Ovary (tissue), 9 donors: ENCODE data around the gene SRGAP3. TPM values are rescaled to one million over a fixed set of nuclear protein-coding genes. Genes with fewer than 3 reads are reported as not detected.

Experiments
- DNase-seq, 5 donors: peaks; one replicate each; pipeline ENCODE4 v3.0.0-alpha.2; 2019 to 2020
- H3K27ac ChIP-seq, 2 donors: fragments of 200-600 bp; one replicate each; pipeline versions ENCODE4 v1.5.1 to v1.8.0; 2019 to 2022
- H3K27me3 ChIP-seq: fragments of 200-600 bp; one replicate; pipeline ENCODE4 v1.8.0; 2022
- H3K36me3 ChIP-seq: fragments of 200-600 bp; sonication (generic); one replicate; pipeline ENCODE4 v1.5.1; 2019
- H3K4me1 ChIP-seq: one replicate; pipeline ENCODE4 v1.8.1; 2013; ENCODE audit warnings: mild to moderate bottlenecking, moderate library complexity; ENCODE audit not compliant: insufficient read depth
- H3K4me3 ChIP-seq: fragments of 200-600 bp; sonication (generic); one replicate; pipeline ENCODE4 v1.5.1; 2017
- H3K9me3 ChIP-seq, 2 donors: fragments of 200-600 bp in 1 of 2; sonication (generic) in 1 of 2; one replicate each; pipeline versions ENCODE4 v1.5.1 to v1.8.1; 2013 to 2019; ENCODE audit warnings: mild to moderate bottlenecking in 1 of 2, moderate library complexity in 1 of 2
- EP300 ChIP-seq: sonication (generic); formaldehyde crosslinking; IDR thresholded peaks from one replicate; pipeline ENCODE4 v1.6.1; 2017; ENCODE audit warnings: antibody characterized with exemption
- POLR2A ChIP-seq: fragments of 450-650 bp; IDR thresholded peaks from one replicate; pipeline ENCODE4 v1.6.1; 2017; ENCODE audit warnings: antibody characterized with exemption, mild to moderate bottlenecking, moderate library complexity
- WGBS, 3 donors: extraction: QIAGEN DNeasy Blood & Tissue Kit in 1 of 3; methylation state at CpG; one replicate each; pipeline versions ENCODE4 v1.1.5 to v1.1.7; 2013 to 2017; 5-methylcytosine and 5-hydroxymethylcytosine counted together
- intact Hi-C, 4 donors: fragments of 100-400 bp; cut with DNase I; formaldehyde crosslinking; loops; one replicate each; pipeline versions ENCODE4 v1.11.0 to v1.15.1; 2022 to 2023
- polyA plus RNA-seq, 2 donors: library from polyadenylated mRNA; stranded (reverse); fragments of 200-250 nt in 1 of 2; fragments of 350-450 nt in 1 of 2; fragmentation: Illumina TruSeq in 1 of 2; extraction: RNeasy Lipid Tissue Mini Kit (QIAGEN cat#74804) in 1 of 2; gene quantifications; one replicate each; pipeline ENCODE4 v1.2.3, GENCODE V29; 2013 to 2014
- total RNA-seq, 7 donors: library from RNA; depleted of rRNA in 2 of 7; stranded (reverse); fragments of >200 nt in 2 of 7; fragmentation: NEBNext Ultra II Directional in 3 of 7; extraction: Animal tissue kit (Norgen Biotek cat#: 25700) in 3 of 7; gene quantifications; one replicate each; pipeline versions ENCODE4 v1.1.0 to v1.2.4, GENCODE V29; 2016 to 2023
- TF ChIP-seq, protein P1 (sequence below), 3 donors: fragments of 450-650 bp in 2 of 3; fragments of 200-600 bp in 1 of 3; IDR thresholded peaks; one replicate each; pipeline versions ENCODE4 v1.5.1 to v1.8.0; 2016 to 2022; ENCODE audit warnings: antibody characterized with exemption in 3 of 3, mild to moderate bottlenecking in 1 of 3
- donor health status: DM: no; HTN: no; CAD: no; lungs with moderate emphysema.
- donor health status: DM: no; HTN: no; CAD: no.
- donor health status: Bipolar disorder and iron deficiency.
- donor health status: DM: yes; HTN: yes; CAD: no.
- donor health status: DM: no; HTN: no; CAD: no.
- donor health status: DM: yes; HTN: yes; CAD: no.

Gene SRGAP3
- total and polyA plus RNA-seq, 9 donors = 2.1 to 36.8 (median 13.1) TPM

DNA sequence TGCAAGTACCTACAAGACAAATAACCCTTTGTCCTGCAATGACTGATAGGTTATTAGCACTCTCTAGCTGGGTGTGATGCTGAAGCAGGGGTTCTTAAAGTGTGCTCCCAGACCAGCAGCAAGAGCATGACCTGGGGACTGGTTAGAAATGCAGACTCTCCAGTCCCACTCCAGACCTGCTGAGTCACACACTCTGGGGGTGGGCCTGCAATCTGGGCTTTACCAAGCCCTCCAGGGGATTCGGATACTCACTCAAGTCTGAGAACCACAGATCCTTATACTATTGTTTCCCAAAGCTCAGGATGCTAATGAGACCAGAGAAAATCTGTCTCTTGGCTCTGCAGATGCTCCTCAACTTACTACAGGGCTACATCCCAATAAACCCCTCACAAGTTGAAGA is 144.0 kb downstream of the SRGAP3 start:
- TF ChIP-seq POLR2A (no peak), EP300 (no peak)
- TF ChIP-seq, protein P1, sequence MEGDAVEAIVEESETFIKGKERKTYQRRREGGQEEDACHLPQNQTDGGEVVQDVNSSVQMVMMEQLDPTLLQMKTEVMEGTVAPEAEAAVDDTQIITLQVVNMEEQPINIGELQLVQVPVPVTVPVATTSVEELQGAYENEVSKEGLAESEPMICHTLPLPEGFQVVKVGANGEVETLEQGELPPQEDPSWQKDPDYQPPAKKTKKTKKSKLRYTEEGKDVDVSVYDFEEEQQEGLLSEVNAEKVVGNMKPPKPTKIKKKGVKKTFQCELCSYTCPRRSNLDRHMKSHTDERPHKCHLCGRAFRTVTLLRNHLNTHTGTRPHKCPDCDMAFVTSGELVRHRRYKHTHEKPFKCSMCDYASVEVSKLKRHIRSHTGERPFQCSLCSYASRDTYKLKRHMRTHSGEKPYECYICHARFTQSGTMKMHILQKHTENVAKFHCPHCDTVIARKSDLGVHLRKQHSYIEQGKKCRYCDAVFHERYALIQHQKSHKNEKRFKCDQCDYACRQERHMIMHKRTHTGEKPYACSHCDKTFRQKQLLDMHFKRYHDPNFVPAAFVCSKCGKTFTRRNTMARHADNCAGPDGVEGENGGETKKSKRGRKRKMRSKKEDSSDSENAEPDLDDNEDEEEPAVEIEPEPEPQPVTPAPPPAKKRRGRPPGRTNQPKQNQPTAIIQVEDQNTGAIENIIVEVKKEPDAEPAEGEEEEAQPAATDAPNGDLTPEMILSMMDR (IDR thresholded peaks at IDR 0.05) = no peak
- no peak overlapping the region for H3K4me3 ChIP-seq
- DNase-seq = no peak
- intact Hi-C loops = no loop called here
- no peaks in the 10 kb centered on the region for H3K9me3 ChIP-seq
- H3K36me3 ChIP-seq = no peaks in the 10 kb centered on the region
- no peaks in the 10 kb centered on the region for H3K4me1 ChIP-seq
- no peak overlapping the region for H3K27ac ChIP-seq
- no peaks in the 10 kb centered on the region for H3K27me3 ChIP-seq
- WGBS, 3 donors = 60 to 67% (median 61%) methylated on average over 1 of the region's 1 CpG

DNA sequence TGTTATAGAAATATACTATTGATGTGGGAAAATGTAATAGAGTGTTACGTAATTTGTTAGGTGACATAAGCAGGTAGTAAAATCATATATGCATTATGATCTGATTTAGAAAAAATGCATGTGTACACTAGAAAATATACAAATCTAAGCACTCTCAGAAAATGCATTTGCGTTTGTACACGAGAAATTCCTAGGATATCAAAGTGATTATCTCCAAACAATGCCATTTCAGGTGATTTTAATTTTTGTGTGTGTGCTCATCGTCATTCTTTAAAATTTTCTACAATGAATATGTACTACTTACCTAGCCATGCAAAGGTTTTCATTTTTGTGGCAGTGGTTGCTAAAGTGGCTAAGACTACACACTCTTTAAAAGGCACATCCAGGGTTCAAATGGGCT is 145.3 kb downstream of the SRGAP3 start:
- H3K36me3 ChIP-seq = no peaks in the 10 kb centered on the region
- 94 to 99% (median 98%) methylated on average over 4 of the region's 4 CpGs for WGBS, 3 donors
- H3K27me3 ChIP-seq = no peaks in the 10 kb centered on the region
- H3K4me3 ChIP-seq = no peak overlapping the region
- H3K9me3 ChIP-seq = no peaks in the 10 kb centered on the region
- H3K27ac ChIP-seq = no peak overlapping the region
- TF ChIP-seq, protein P1 (IDR thresholded peaks at IDR 0.05) = no peak
- no peak for TF ChIP-seq EP300
- TF ChIP-seq POLR2A = no peak
- DNase-seq = no peak
- H3K4me1 ChIP-seq = no peaks in the 10 kb centered on the region
- intact Hi-C loops = no loop called here

DNA sequence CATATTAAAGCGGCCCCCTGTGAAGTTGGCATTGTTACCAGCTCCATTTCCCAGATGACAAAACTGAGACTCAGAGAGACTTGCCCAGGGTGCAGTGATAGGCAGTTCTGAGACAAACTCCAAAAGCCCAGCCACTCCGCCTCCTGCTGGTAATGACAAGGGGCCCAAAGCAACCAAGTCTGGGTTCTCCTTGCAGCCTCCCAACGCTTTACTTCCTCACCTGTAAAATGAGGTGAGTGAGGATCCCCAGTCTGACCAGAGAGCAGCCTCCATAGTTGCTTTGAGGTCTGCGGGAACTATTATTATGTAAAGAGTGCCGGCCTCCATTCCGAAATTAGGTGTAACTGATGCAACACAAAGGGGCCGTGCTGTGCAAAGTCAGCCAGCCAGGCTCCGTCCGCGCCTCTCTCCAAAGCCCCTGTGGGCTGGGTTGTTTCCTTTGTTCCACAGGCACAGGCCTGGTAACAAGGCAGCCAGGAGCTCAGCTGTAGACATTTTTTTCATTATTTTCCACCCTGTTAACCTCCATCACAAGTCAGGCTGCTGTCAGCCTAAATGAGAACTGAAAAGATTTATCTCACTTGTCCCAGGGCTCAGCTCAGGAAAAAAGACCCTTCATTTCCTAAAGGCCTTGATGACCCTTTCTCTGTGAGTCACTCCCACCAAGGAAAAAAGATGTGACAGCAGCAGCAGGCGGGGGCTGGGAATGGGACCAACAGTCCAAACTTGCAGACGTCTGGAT is 147.0 kb downstream of the SRGAP3 start:
- no peak overlapping the region for H3K27ac ChIP-seq
- no peaks in the 10 kb centered on the region for H3K27me3 ChIP-seq
- 83 to 85% (median 85%) methylated on average over 12 of the region's 12 CpGs for WGBS, 3 donors
- H3K4me3 ChIP-seq = no peak overlapping the region
- intact Hi-C loops = no loop called here
- H3K4me1 ChIP-seq = peaks cover 1% of the 10 kb centered on the region
- no peaks in the 10 kb centered on the region for H3K9me3 ChIP-seq
- DNase-seq = no peak
- H3K36me3 ChIP-seq = no peaks in the 10 kb centered on the region
- TF ChIP-seq EP300 = no peak
- TF ChIP-seq, protein P1 (IDR thresholded peaks at IDR 0.05) = no peak
- no peak for TF ChIP-seq POLR2A

DNA sequence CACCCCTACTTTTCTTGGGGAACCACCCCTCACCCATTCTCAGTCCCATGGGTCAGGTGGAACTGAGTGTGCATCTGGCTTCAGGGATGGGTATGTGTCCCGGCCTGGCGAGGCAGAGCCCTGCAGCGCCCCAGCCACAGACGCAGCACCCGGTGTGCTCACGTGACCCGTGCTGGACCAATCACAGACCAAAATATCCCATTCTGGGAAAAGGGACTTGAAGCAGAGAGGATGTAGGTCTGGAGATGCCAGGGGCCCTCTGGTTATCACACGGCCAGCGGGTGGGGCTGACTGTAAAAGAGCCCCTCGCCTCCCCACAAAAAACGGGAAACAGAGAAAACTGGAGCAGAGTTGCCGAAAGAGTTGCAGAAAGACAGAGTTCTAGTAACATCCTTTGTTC is 148.2 kb downstream of the SRGAP3 start:
- H3K9me3 ChIP-seq = no peaks in the 10 kb centered on the region
- no peak for DNase-seq
- intact Hi-C loops = no loop called here
- H3K27me3 ChIP-seq = no peaks in the 10 kb centered on the region
- WGBS, 3 donors = 79 to 91% (median 89%) methylated on average over 12 of the region's 12 CpGs
- peaks cover 1% of the 10 kb centered on the region for H3K4me1 ChIP-seq
- TF ChIP-seq, protein P1 (IDR thresholded peaks at IDR 0.05) = no peak
- TF ChIP-seq EP300 (no peak), POLR2A (no peak)
- no peaks in the 10 kb centered on the region for H3K36me3 ChIP-seq
- H3K27ac ChIP-seq = no peak overlapping the region
- H3K4me3 ChIP-seq = no peak overlapping the region
